Right lobe of liver (tissue), 6 donors: ENCODE data around the gene PHF14. TPM values are rescaled to one million over a fixed set of nuclear protein-coding genes. Genes with fewer than 3 reads are reported as not detected.
"Not testable (repeated sequence)": the region's sequence is repeated elsewhere in the genome, so short reads cannot be mapped to it uniquely, and the experiment has no call there.

Experiments
- ATAC-seq, 4 donors: fragments of 200-7000 bp; cut with Tn5 transposase; one replicate each; pipeline ENCODE4 v1.9.1; 2020; ENCODE audit warnings: mild to moderate bottlenecking in 4 of 4, moderate library complexity in 4 of 4
- DNase-seq, 3 donors: peaks; one replicate each; pipeline ENCODE4 v3.0.0-alpha.2; 2020
- H3K27ac ChIP-seq, 3 donors: fragments of 200-600 bp; one replicate each; pipeline ENCODE4 v1.8.0; 2022
- H3K27me3 ChIP-seq, 2 donors: fragments of 200-600 bp; one replicate each; pipeline ENCODE4 v1.8.0; 2022
- H3K36me3 ChIP-seq, 4 donors: fragments of 200-600 bp; sonication (generic) in 1 of 4; one replicate each; pipeline versions ENCODE4 v1.5.1 to v1.8.0; 2017 to 2022; ENCODE audit warnings: control low read depth in 1 of 4
- H3K4me1 ChIP-seq, 4 donors: fragments of 200-600 bp; sonication (generic) in 1 of 4; one replicate each; pipeline versions ENCODE4 v1.5.1 to v1.8.0; 2017 to 2022; ENCODE audit warnings: control low read depth in 1 of 4
- H3K4me3 ChIP-seq, 3 donors: fragments of 200-600 bp; one replicate each; pipeline ENCODE4 v1.8.0; 2022
- H3K9me3 ChIP-seq, 4 donors: fragments of 200-600 bp; sonication (generic) in 1 of 4; one replicate each; pipeline versions ENCODE4 v1.5.1 to v1.8.0; 2017 to 2022; ENCODE audit warnings: control low read depth in 1 of 4
- POLR2A ChIP-seq: fragments of 450-650 bp; IDR thresholded peaks from one replicate; pipeline ENCODE4 v1.6.1; 2017; ENCODE audit warnings: antibody characterized with exemption, mild to moderate bottlenecking
- WGBS: methylation state at CpG from one replicate; pipeline ENCODE4 v1.1.6; 2018; ENCODE audit warnings: low coverage, low lambda C conversion rate; ENCODE audit not compliant: insufficient coverage; ENCODE audit errors: missing lambda C conversion rate; 5-methylcytosine and 5-hydroxymethylcytosine counted together
- intact Hi-C, 2 donors: fragments of 100-400 bp; cut with DNase I; formaldehyde crosslinking; loops; one replicate each; pipeline versions ENCODE4 v1.11.2 to v1.14.1; 2022
- total RNA-seq, 6 experiments: library from RNA; depleted of rRNA in 2 of 6; stranded (reverse); fragments of >200 nt in 2 of 6; fragmentation: NEBNext Ultra II Directional in 3 of 6; extraction: Animal tissue kit (Norgen Biotek cat#: 25700) in 3 of 6; gene quantifications; one replicate each; pipeline versions ENCODE4 v1.1.0 to v1.2.4, GENCODE V29; 2016 to 2023
- TF ChIP-seq, protein P1 (sequence below), 4 donors: fragments of 200-600 bp in 3 of 4; fragments of 450-650 bp in 1 of 4; IDR thresholded peaks; one replicate each; pipeline versions ENCODE4 v1.5.1 to v1.8.0; 2016 to 2022; ENCODE audit warnings: antibody characterized with exemption in 4 of 4, mild to moderate bottlenecking in 2 of 4
- donor health status: DM: no; HTN: yes; CAD: no.
- donor health status: DM: no; HTN: no; CAD: no.
- donor health status: DM: no; HTN: no; CAD: no.
- donor health status: DM: no; HTN: yes; CAD: no.
- donor health status: DM: no; HTN: yes; CAD: no.

PHF14 gene
- total RNA-seq, 6 experiments from 2014 or later, result 13.5 to 25.7 (median 16.7) TPM

DNA sequence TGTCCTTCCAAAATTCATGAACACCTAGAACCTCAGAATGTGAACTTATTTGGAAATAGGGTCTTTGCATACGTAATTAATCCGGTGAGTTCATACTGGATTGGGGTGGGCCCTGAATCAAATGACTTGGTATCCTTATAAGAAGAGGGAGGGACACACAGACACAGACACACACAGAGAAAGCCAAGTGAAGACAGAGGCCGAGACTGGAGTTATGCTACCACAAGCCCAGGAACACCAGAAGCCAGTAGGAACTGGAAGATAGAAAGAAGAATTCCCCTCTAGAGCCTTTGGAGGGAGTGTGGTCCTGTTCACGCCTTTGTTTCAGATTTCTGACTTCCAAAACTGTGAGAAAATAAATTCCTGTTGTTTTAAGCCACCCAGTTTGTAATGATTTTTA is 17.1 kb upstream of the PHF14 start:
- WGBS, result 93% methylated on average over 4 of the region's 4 CpGs

DNA sequence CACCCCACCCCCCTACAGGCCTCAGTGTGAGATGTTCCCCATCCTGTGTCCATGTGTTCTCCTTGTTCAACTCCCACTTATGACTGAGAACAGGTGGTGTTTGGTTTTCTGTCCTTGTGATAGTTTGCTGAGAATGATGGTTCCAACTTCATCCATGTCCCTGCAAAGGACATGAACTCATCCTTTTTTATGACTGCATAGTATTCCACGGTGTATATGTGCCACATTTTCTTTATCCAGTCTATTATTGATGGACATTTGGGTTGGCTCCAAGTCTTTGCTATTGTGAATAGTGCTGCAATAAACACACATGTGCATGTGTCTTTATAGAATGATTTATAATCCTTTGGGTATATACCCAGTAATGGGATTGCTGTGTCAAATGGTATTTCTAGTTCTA is 13.4 kb upstream of the PHF14 start:
- H3K27ac ChIP-seq, DNase-seq, ATAC-seq, H3K4me1 ChIP-seq, H3K27me3 ChIP-seq, H3K4me3 ChIP-seq, H3K9me3 ChIP-seq, H3K36me3 ChIP-seq, intact Hi-C loops: not testable (repeated sequence)
- 56% methylated on average over 1 of the region's 1 CpG for WGBS

More for the DNA sequence above, 17.1 kb upstream of the PHF14 start:
- Histone ChIP-seq H3K27me3 (no peaks in the 10 kb centered on the region), H3K36me3 (no peaks in the 10 kb centered on the region), H3K4me1 (no peaks in the 10 kb centered on the region), H3K4me3 (no peak overlapping the region), H3K27ac (no peak overlapping the region), H3K9me3 (no peaks in the 10 kb centered on the region)
- ATAC-seq, result no peak
- intact Hi-C loops, result no loop called here
- TF ChIP-seq, protein P1, sequence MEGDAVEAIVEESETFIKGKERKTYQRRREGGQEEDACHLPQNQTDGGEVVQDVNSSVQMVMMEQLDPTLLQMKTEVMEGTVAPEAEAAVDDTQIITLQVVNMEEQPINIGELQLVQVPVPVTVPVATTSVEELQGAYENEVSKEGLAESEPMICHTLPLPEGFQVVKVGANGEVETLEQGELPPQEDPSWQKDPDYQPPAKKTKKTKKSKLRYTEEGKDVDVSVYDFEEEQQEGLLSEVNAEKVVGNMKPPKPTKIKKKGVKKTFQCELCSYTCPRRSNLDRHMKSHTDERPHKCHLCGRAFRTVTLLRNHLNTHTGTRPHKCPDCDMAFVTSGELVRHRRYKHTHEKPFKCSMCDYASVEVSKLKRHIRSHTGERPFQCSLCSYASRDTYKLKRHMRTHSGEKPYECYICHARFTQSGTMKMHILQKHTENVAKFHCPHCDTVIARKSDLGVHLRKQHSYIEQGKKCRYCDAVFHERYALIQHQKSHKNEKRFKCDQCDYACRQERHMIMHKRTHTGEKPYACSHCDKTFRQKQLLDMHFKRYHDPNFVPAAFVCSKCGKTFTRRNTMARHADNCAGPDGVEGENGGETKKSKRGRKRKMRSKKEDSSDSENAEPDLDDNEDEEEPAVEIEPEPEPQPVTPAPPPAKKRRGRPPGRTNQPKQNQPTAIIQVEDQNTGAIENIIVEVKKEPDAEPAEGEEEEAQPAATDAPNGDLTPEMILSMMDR (IDR thresholded peaks at IDR 0.05), result no peak
- TF ChIP-seq POLR2A, result no peak
- DNase-seq, result no peak

DNA sequence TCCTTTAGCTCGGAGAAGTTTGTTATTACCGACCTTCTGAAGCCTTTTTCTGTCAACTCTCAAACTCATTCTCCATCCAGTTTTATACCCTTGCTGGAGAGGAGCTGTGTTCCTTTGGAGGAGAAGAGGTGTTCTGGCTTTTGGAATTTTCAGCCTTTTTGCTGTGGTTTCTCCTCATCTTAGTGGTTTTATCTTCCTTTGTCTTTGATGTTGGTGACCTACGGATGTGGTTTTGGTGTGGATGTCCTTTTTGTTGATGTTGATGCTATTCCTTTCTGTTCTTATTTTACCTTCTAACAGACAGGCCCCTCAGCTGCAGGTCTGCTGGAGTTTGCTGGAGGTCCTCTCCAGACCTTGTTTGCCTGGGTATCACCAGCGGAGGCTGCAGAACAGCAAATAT is 8.7 kb upstream of the PHF14 start:
- WGBS, result 83% methylated on average over 4 of the region's 4 CpGs
- H3K27me3 ChIP-seq, intact Hi-C loops, ATAC-seq, H3K4me3 ChIP-seq, H3K36me3 ChIP-seq, H3K9me3 ChIP-seq, H3K27ac ChIP-seq, H3K4me1 ChIP-seq, DNase-seq: not testable (repeated sequence)

DNA sequence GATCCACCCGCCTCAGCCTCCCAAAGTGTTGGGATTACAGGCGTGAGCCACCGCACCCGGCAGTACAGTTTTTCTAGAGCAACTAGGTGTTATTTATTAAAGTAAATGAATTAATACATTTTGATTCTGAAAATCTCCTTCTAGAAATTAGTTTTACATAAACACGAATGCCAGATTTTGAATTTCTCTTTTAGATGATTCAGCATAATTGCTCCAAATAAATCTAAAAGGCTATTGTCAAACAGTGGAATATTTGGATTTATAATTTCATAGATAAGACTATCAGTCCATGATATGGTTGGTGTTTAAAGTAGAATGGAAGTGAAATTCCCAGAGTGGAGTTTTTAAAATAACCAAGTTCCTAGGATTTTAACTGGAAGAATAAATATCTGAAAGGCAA is 1.5 kb upstream of the PHF14 start:
- Histone ChIP-seq H3K27me3 (no peaks in the 10 kb centered on the region), H3K27ac (no peak overlapping the region), H3K36me3 (no peaks in the 10 kb centered on the region), H3K4me3 (no peak overlapping the region), H3K9me3 (no peaks in the 10 kb centered on the region), H3K4me1 (peaks cover 0 to 8% (median 2%) of the 10 kb centered on the region in 4 donors)
- TF ChIP-seq POLR2A, result no peak
- TF ChIP-seq, protein P1 (IDR thresholded peaks at IDR 0.05), result no peak
- DNase-seq, result no peak
- ATAC-seq, result no peak
- WGBS, result 94% methylated on average over 5 of the region's 5 CpGs
- intact Hi-C loops, result no loop called here

DNA sequence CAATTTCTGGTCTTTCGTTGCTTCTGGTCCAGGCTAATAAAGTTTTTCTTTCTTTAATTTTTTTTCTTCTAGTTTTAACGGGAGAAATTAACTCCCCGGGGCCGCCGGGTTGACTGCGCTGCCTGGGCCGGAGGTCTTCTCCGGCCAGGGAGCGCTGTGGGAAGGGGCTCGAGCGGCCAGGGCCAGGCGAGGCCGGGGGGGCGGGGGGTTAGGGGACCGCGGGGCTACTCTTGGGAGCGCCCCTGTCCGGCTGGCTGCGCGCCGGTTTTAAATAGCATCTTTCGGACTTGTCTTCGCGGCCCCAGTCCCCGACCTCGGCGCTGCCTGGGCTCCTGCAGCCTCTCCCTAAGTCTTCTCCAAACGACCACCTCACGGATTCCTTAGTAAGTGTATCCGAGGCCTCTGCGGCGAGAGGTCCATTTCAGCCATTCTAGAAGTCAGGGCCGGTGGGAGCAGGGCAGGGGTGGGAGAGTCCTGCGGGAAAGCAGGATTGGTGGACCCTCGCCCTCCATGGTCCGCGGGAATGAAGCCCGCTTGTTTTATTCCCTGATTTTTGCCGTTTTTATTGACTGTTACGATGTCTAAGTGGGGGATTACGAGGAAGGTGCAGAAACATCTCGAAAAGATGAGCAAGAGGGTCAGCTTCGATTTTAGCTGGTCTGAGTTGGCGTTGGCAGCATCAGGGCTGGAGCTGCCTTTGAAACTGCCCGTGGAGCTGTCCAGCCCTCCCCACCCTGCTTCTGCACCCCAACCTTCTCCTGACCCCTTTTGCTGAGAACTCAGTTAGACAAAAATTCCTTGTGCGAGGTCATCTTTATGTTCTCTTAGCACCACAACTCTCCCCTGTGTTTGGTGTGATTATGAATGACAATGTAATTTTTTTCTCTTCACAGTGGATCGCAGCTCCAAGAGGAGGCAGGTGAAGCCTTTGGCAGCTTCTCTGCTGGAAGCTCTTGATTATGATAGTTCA is 555 bp downstream of the PHF14 start:
- no peaks in the 10 kb centered on the region for H3K27me3 ChIP-seq
- ATAC-seq, result peak; percentile 8 to 39 (median 20)
- 0% methylated on average over 21 of the region's 47 CpGs for WGBS
- H3K4me3 ChIP-seq, result peak overlapping the region; percentile 72 to 81 (median 78)
- no peaks in the 10 kb centered on the region for H3K36me3 ChIP-seq
- H3K9me3 ChIP-seq, result no peaks in the 10 kb centered on the region
- H3K27ac ChIP-seq, result peak overlapping the region; percentile 83 to 92 (median 91)
- peak in 1 of 3 donors; percentile 46 for DNase-seq
- no peak for TF ChIP-seq POLR2A
- TF ChIP-seq, protein P1 (IDR thresholded peaks at IDR 0.05), result no peak
- H3K4me1 ChIP-seq, result peaks cover 0 to 8% (median 2%) of the 10 kb centered on the region in 4 donors
- intact Hi-C loops, result no loop called here
